Erythroblast (primary cell): ENCODE data around the gene OR2AT4.
"Not testable (repeated sequence)": the region's sequence is repeated elsewhere in the genome, so short reads cannot be mapped to it uniquely, and the experiment has no call there.

Source experiments
- GATA1 ChIP-seq: IDR thresholded peaks from 2 replicates; pipeline ENCODE4 v1.6.1; 2011; ENCODE audit warnings: low read depth, mild to moderate bottlenecking, control low read depth, low read length, moderate library complexity
- POLR2A ChIP-seq: IDR thresholded peaks from 2 replicates; pipeline ENCODE4 v1.6.1; 2011; ENCODE audit warnings: mild to moderate bottlenecking, low read length

GRCh38 chr11:75041821-75042220, 54.9 kb downstream of the OR2AT4 start:
- TF ChIP-seq POLR2A, GATA1: not testable (repeated sequence)
